CD4-positive, CD25-positive, alpha-beta regulatory T cell (primary cell): Measurements from ENCODE around the gene CCNE1. TPM values are rescaled to one million over a fixed set of nuclear protein-coding genes. Genes with fewer than 3 reads are reported as not detected.

Source experiments
- ATAC-seq, 2 donors: fragments of 150-1000 bp; cut with Tn5 transposase; one replicate each; pipeline ENCODE4 v1.10.0; 2021; ENCODE audit warnings: low read depth in 2 of 2, moderate number of reproducible peaks in 2 of 2, moderate library complexity in 1 of 2
- DNase-seq, 3 donors: peaks; one replicate each; pipeline versions ENCODE4 v3.0.0 to v3.0.0-alpha.2; 2012 to 2022; ENCODE audit warnings: mixed read lengths in 1 of 3
- H3K27ac ChIP-seq: one replicate; pipeline ENCODE4 v1.7.0; 2013; ENCODE audit warnings: mild to moderate bottlenecking, low read length; ENCODE audit not compliant: insufficient read depth, poor library complexity, severe bottlenecking
- H3K27me3 ChIP-seq: one replicate; pipeline ENCODE4 v1.7.0; 2013; ENCODE audit warnings: low read length; ENCODE audit not compliant: control insufficient read depth, insufficient read depth
- H3K36me3 ChIP-seq: one replicate; pipeline ENCODE4 v1.7.0; 2013; ENCODE audit warnings: mild to moderate bottlenecking, low read length, moderate library complexity; ENCODE audit not compliant: control insufficient read depth, insufficient read depth
- H3K4me1 ChIP-seq: 2 replicates; pipeline ENCODE4 v1.7.0; 2013; ENCODE audit warnings: mild to moderate bottlenecking, low read length; ENCODE audit not compliant: insufficient read depth, control insufficient read depth, poor library complexity, severe bottlenecking
- H3K4me3 ChIP-seq: one replicate; pipeline ENCODE4 v1.7.0; 2013; ENCODE audit warnings: low read depth, mild to moderate bottlenecking, low read length, moderate library complexity
- H3K9me3 ChIP-seq, 2 experiments: 1 replicate in 1 of 2; 2 replicates in 1 of 2; pipeline ENCODE4 v1.7.0; 2013; ENCODE audit warnings: low read length in 2 of 2, mild to moderate bottlenecking in 1 of 2, moderate library complexity in 1 of 2; ENCODE audit not compliant: control insufficient read depth in 2 of 2
- H3K27ac Mint-ChIP-seq, 3 donors: one replicate each; pipeline ENCODE4 v1.8.0; 2020 to 2022; ENCODE audit warnings: mild to moderate bottlenecking in 3 of 3, mixed read lengths in 3 of 3, moderate library complexity in 2 of 3
- H3K27me3 Mint-ChIP-seq: one replicate; pipeline ENCODE4 v1.8.0; 2022; ENCODE audit warnings: mild to moderate bottlenecking, mixed read lengths
- H3K36me3 Mint-ChIP-seq: one replicate; pipeline ENCODE4 v1.8.0; 2020; ENCODE audit warnings: mixed read lengths
- H3K4me1 Mint-ChIP-seq, 4 donors: one replicate each; pipeline ENCODE4 v1.8.0; 2020 to 2022; ENCODE audit warnings: mixed read lengths in 4 of 4, mild to moderate bottlenecking in 1 of 4
- H3K4me3 Mint-ChIP-seq, 4 donors: one replicate each; pipeline ENCODE4 v1.8.0; 2020 to 2022; ENCODE audit warnings: mild to moderate bottlenecking in 4 of 4, mixed read lengths in 4 of 4, moderate library complexity in 3 of 4
- H3K9me3 Mint-ChIP-seq, 7 donors: one replicate each; pipeline ENCODE4 v1.8.0; 2020 to 2022; ENCODE audit warnings: mixed read lengths in 7 of 7, mild to moderate bottlenecking in 3 of 7, moderate library complexity in 2 of 7
- polyA plus RNA-seq, 4 donors: library from polyadenylated mRNA; unstranded; fragments of 300-500 nt; fragmentation: Illumina TruSeq; gene quantifications; one replicate each; pipeline ENCODE4 v1.2.3, GENCODE V29; 2021
- total RNA-seq: library from RNA; stranded (reverse); gene quantifications from one replicate; pipeline ENCODE4 v1.2.3, GENCODE V29; 2022

Gene CCNE1
- total and polyA plus RNA-seq, 5 donors from 2014 or later, result 0.88 to 18.5 (median 3.6) TPM

DNA sequence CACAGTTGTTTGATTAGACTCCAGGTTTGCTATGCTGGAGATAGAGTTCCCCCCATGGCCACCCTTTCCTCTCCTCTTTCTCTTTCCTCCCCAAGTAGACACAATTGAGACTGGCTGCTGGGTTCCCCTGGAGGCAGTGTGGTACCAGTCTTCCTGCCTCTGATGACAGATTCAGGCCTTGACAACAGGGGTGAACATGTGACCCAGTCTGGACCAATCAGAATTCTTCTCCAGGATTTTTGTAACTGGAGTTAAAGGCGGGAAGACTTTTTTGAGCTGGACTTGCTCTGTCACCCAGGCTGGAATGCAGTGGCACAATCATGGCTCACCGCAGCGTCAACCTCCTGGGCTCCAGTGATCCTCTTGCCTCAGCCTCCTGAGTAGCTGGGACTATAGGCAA lies 48.7 kb downstream of the CCNE1 start:
- H3K4me1 Mint-ChIP-seq, result peaks cover 0 to 2% (median 0%) of the 10 kb centered on the region in 4 donors
- DNase-seq (peak in 1 of 3 donors; percentile 28), ATAC-seq (no peak)
- H3K27ac Mint-ChIP-seq, result no peak overlapping the region
- peaks cover 33% of the 10 kb centered on the region for H3K27me3 Mint-ChIP-seq
- Histone ChIP-seq H3K36me3 (no peaks in the 10 kb centered on the region), H3K27ac (no peak overlapping the region), H3K9me3 (no peaks in the 10 kb centered on the region), H3K4me3 (no peak overlapping the region), H3K4me1 (no peaks in the 10 kb centered on the region), H3K27me3 (no peaks in the 10 kb centered on the region)
- H3K9me3 Mint-ChIP-seq, result no peaks in the 10 kb centered on the region
- H3K36me3 Mint-ChIP-seq, result no peaks in the 10 kb centered on the region
- H3K4me3 Mint-ChIP-seq, result no peak overlapping the region

DNA sequence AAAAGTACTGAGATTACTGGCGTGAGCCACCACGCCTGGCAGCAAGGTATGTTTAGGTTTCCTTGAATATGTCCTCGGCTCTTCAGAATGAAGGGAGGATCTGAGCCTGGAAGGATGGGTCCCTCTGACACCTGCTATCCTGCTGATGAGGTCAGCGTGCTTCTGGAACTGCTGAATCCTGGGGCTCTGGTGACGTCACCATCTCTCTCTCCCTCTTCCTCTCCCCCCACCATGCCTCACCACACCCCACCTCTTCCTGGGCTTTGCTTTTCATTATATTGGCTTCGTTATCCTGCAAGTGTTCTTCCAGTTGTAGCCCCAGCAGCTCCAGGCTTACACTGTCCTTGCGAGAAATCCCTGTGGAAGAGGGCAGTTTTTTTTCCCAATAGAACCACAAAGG lies 49.8 kb downstream of the CCNE1 start:
- no peak overlapping the region for H3K4me3 ChIP-seq
- Mint-ChIP-seq H3K27ac (no peak overlapping the region), H3K36me3 (no peaks in the 10 kb centered on the region)

DNA sequence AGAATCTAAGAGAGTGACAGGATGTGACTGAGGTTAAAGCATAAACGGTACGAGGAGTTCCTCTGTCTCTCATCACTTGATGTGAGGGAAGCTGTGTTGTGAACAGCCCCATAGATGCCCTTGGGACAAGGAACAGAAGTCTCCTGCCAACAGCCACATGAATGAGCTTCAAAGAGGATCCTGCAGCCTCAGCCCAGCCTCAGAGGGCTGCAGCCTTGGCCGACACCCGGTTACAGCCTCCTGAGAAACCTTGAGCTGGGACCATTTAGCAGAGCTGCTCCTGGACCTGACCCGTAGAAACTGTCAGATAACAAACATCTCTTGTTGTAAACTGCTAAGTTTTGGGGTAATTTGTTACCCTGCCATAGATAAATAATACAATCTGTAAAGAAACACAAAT lies 54.2 kb downstream of the CCNE1 start:
- Mint-ChIP-seq H3K27me3 (peaks cover 57% of the 10 kb centered on the region), H3K36me3 (peaks cover 3% of the 10 kb centered on the region), H3K27ac (peak overlapping the region in 1 of 3 donors; percentile 0), H3K4me3 (no peak overlapping the region), H3K4me1 (peaks cover 0 to 6% (median 0%) of the 10 kb centered on the region in 4 donors), H3K9me3 (peaks cover 0 to 10% (median 2%) of the 10 kb centered on the region in 7 donors)
- no peaks in the 10 kb centered on the region for H3K4me1 ChIP-seq
- ATAC-seq, result no peak
- H3K27ac ChIP-seq, result no peak overlapping the region
- H3K36me3 ChIP-seq, result no peaks in the 10 kb centered on the region
- no peak for DNase-seq
- peaks cover 3% of the 10 kb centered on the region in 2 experiments for H3K9me3 ChIP-seq
- H3K4me3 ChIP-seq, result no peak overlapping the region
- peaks cover 2% of the 10 kb centered on the region for H3K27me3 ChIP-seq

More for the DNA sequence above, 49.8 kb downstream of the CCNE1 start:
- DNase-seq (no peak), ATAC-seq (no peak)
- peaks cover 0 to 6% (median under 1%) of the 10 kb centered on the region in 4 donors for H3K4me1 Mint-ChIP-seq
- H3K27me3 ChIP-seq, result no peaks in the 10 kb centered on the region
- peaks cover 0 to 5% (median under 1%) of the 10 kb centered on the region in 7 donors for H3K9me3 Mint-ChIP-seq
- H3K27ac ChIP-seq, result no peak overlapping the region
- peaks cover under 1 to 2% of the 10 kb centered on the region in 2 experiments for H3K9me3 ChIP-seq
- H3K4me3 Mint-ChIP-seq, result no peak overlapping the region
- no peaks in the 10 kb centered on the region for H3K4me1 ChIP-seq
- H3K27me3 Mint-ChIP-seq, result peaks cover 42% of the 10 kb centered on the region
- H3K36me3 ChIP-seq, result no peaks in the 10 kb centered on the region

DNA sequence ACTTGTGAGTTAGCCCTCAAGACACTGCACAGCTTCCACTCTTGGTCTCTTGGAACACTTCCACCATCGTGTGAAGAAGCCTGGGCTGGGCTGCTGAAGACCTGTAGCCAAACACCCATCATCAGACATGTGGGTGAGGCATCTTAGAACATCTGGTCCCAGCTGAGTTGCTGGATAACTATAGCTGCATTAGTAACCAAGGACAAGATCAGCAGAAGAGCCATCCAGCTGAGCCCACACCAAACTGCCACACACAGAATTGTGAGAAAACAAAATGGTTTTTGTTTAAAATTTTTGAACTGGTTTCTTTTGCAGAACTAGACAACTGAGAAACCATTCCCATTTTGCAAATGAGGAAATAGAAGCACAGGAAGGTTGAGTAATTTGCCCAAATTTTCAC lies 56.2 kb downstream of the CCNE1 start:
- peaks cover 0 to 10% (median 2%) of the 10 kb centered on the region in 7 donors for H3K9me3 Mint-ChIP-seq
- Histone ChIP-seq H3K27me3 (peaks cover 3% of the 10 kb centered on the region), H3K4me1 (peaks cover 9% of the 10 kb centered on the region), H3K4me3 (no peak overlapping the region), H3K9me3 (peaks cover 3% of the 10 kb centered on the region in 2 experiments), H3K27ac (no peak overlapping the region), H3K36me3 (no peaks in the 10 kb centered on the region)
- H3K4me1 Mint-ChIP-seq, result peaks cover 0 to 11% (median 3%) of the 10 kb centered on the region in 4 donors
- no peak for ATAC-seq
- no peak overlapping the region for H3K27ac Mint-ChIP-seq
- H3K27me3 Mint-ChIP-seq, result peaks cover 60% of the 10 kb centered on the region
- H3K4me3 Mint-ChIP-seq, result no peak overlapping the region
- DNase-seq, result no peak
- peaks cover 3% of the 10 kb centered on the region for H3K36me3 Mint-ChIP-seq

DNA sequence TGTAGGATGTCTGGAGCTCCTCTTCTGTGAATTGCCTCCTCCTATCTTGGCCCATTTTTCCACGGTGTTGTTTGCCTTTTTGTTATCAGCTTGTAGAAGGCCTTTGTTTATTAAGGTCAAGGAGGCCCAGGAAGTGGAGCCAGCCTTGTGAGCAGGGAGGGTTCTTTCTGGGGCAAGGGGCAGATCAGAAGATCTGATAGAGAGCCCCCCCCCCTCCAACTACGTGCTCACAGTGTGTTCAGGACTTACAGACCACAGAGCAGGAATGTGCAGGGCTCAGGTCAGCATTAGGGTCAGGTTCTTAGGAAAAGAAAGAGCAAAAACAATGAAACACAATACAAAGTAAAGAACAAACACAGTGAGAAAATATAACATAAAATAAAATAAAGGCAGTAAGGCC lies 59.4 kb downstream of the CCNE1 start:
- no peak for DNase-seq
- H3K36me3 Mint-ChIP-seq, result peaks cover 3% of the 10 kb centered on the region
- no peaks in the 10 kb centered on the region for H3K36me3 ChIP-seq
- H3K4me3 Mint-ChIP-seq, result peak overlapping the region in 2 of 4 donors; percentile 26 to 53
- H3K4me1 ChIP-seq, result peaks cover 16% of the 10 kb centered on the region
- no peak overlapping the region for H3K4me3 ChIP-seq
- peaks cover 32% of the 10 kb centered on the region for H3K27me3 Mint-ChIP-seq
- H3K4me1 Mint-ChIP-seq, result peaks cover 0 to 13% (median 2%) of the 10 kb centered on the region in 4 donors
- H3K9me3 Mint-ChIP-seq, result peaks cover 0 to 10% (median 2%) of the 10 kb centered on the region in 7 donors
- no peak overlapping the region for H3K27ac ChIP-seq
- H3K27me3 ChIP-seq, result peaks cover 3% of the 10 kb centered on the region
- H3K27ac Mint-ChIP-seq, result no peak overlapping the region
- peaks cover 3% of the 10 kb centered on the region in 2 experiments for H3K9me3 ChIP-seq
- no peak for ATAC-seq

- Mint-ChIP-seq H3K27me3 (peaks cover 37% of the 10 kb centered on the region), H3K4me1 (peaks cover 0 to 17% (median 1%) of the 10 kb centered on the region in 4 donors)
Observed at GRCh38 chr19:29872224-29872731, 60.5 kb downstream of the CCNE1 start.

GRCh38 chr19:29873024-29873800 lies 61.4 kb downstream of the CCNE1 start:
- no peak overlapping the region for H3K4me3 ChIP-seq

More at GRCh38 chr19:29872224-29872731, 60.5 kb downstream of the CCNE1 start:
- peaks cover 0 to 4% (median 0%) of the 10 kb centered on the region in 7 donors for H3K9me3 Mint-ChIP-seq
- H3K27me3 ChIP-seq, result peaks cover 3% of the 10 kb centered on the region
- H3K4me1 ChIP-seq, result peaks cover 16% of the 10 kb centered on the region
- H3K36me3 Mint-ChIP-seq, result peaks cover 3% of the 10 kb centered on the region
- DNase-seq (peak in 1 of 3 donors; percentile 46), ATAC-seq (peak in 1 of 2 donors; percentile 30)
- H3K4me3 ChIP-seq, result no peak overlapping the region
- no peaks in the 10 kb centered on the region for H3K36me3 ChIP-seq
- H3K27ac ChIP-seq, result no peak overlapping the region
- peak overlapping the region in 2 of 4 donors; percentile 61 to 78 for H3K4me3 Mint-ChIP-seq
- no peaks in the 10 kb centered on the region for H3K9me3 ChIP-seq
- H3K27ac Mint-ChIP-seq, result no peak overlapping the region

More at GRCh38 chr19:29873024-29873800, 61.4 kb downstream of the CCNE1 start:
- no peak overlapping the region for H3K27ac ChIP-seq
- H3K27me3 ChIP-seq, result peaks cover 5% of the 10 kb centered on the region
- Mint-ChIP-seq H3K27me3 (peaks cover 43% of the 10 kb centered on the region), H3K9me3 (peaks cover 0 to 4% (median 0%) of the 10 kb centered on the region in 7 donors), H3K36me3 (no peaks in the 10 kb centered on the region), H3K4me3 (peak overlapping the region; percentile 54 to 90 (median 80)), H3K27ac (no peak overlapping the region), H3K4me1 (peaks cover 0 to 17% (median 1%) of the 10 kb centered on the region in 4 donors)
- H3K9me3 ChIP-seq, result no peaks in the 10 kb centered on the region
- peak; percentile 68 to 76 for ATAC-seq
- DNase-seq, result peak; percentile 52 to 65 (median 60)
- H3K36me3 ChIP-seq, result no peaks in the 10 kb centered on the region
- peaks cover 16% of the 10 kb centered on the region for H3K4me1 ChIP-seq
